Neuron (in vitro differentiated cells): ENCODE results near the gene GNB1L.

Experiments
- H2AFZ ChIP-seq: one replicate; pipeline ENCODE4 v1.6.1; 2013; ENCODE audit warnings: low read depth, mild to moderate bottlenecking, inconsistent platforms, low read length, moderate library complexity
- H3K27me3 ChIP-seq: one replicate; pipeline ENCODE4 v1.6.1; 2013; ENCODE audit warnings: low read length; ENCODE audit not compliant: insufficient read depth
- H3K36me3 ChIP-seq: one replicate; pipeline ENCODE4 v1.6.1; 2013; ENCODE audit warnings: low read length; ENCODE audit not compliant: insufficient read depth
- H3K4me1 ChIP-seq: one replicate; pipeline ENCODE4 v1.6.1; 2013; ENCODE audit warnings: low read length; ENCODE audit not compliant: insufficient read depth
- H3K4me3 ChIP-seq: 2 replicates; pipeline ENCODE4 v1.5.1; 2013; ENCODE audit warnings: mild to moderate bottlenecking, low read length, moderate library complexity
- H3K9me3 ChIP-seq: one replicate; pipeline ENCODE4 v1.6.1; 2013; ENCODE audit warnings: low read length

Gene GNB1L

DNA sequence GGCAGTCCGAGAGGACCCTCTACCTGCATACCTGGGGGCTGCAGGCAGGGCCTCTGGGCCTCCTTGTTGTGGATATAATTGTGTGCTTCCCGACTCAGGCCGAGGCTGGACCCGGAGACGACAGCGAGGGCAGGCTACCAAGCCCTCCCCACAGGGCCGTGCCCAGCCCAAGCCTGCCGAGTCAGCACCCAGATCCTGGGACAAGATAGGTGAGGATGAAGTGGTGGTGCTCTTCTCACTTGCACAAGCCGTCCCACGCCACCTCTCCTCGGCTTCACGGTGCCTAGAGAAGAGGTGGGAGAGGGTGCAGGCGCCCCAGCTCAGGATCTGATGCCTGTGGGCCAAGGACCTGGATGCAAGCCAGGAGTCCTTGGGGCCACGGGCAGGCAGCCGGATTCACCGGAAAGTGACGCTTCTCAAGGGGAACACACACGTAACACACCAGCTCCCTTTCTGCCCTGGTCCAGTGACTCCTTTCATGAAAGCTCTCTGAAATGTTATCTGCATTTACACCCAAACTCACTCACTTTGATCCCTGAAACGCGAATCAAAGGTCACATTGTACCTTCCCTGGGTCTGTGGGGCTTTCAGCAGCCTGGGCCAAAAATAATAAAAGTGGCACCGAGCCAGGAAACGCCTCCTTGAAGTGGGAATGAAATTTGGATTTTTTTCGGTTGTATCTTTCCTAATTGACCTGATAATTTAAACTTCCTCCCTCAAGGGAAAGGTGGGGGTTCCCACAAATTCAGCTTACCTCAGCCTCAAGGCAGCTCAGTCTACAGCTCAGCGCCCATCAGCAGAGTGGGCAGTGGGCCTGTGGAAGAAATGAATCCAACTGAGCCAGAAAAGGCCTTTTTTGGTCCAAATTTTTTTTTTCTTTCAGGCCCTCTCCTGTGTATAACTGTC lies 1.1 kb upstream of the GNB1L start:
- H3K4me3 ChIP-seq = peak overlapping the region; percentile 90
- H3K27me3 ChIP-seq = no peaks in the 10 kb centered on the region
- H3K9me3 ChIP-seq = no peaks in the 10 kb centered on the region
- peaks cover 16% of the 10 kb centered on the region for H3K36me3 ChIP-seq
- H3K4me1 ChIP-seq = peaks cover 27% of the 10 kb centered on the region
- H2AFZ ChIP-seq = peak overlapping the region; percentile 81

GRCh38 chr22:19853879-19854777 lies 546 bp downstream of the GNB1L start:
- H3K4me3 ChIP-seq = peak overlapping the region; percentile 90
- peaks cover 28% of the 10 kb centered on the region for H3K36me3 ChIP-seq
- no peaks in the 10 kb centered on the region for H3K9me3 ChIP-seq
- H3K4me1 ChIP-seq = peaks cover 27% of the 10 kb centered on the region
- H3K27me3 ChIP-seq = no peaks in the 10 kb centered on the region
- peak overlapping the region; percentile 53 for H2AFZ ChIP-seq

DNA sequence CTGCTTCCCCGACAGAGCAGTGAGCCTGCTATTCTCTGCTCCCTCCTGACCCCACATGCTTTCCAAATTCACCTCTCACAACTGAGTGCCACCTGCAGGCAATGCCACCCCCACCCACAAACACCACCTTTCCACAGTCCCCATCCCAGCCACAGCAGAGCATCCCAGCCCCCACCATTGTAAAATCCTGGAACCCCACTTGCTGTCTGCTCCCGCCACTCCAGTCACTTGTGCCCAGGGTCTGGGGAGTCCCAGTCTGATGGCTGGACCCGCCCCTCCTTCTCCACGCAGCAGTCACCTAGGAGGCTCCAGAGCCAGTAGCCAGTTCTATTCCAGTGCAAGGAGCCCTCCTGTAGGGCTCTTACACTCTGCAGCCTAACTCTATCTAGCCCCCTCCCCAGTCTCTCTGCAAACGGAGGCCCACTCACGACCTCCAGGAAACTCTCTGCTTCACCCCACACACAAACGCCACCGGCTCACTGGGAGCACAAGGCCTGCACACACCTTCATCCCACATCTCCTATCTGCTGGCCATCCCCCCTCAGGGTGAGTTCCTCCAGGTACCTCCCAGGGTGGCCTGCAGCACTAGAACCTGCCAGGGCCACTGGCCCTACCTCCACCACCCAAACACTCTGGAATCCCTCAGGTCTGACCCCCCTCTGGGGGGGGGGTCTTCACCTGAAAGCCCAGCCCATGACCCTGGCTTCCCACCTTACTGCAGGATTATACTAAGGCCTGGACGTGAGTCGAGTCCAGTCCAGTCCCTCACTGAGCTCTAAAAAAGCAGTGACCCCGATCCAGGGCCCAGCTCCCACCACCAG lies 1.4 kb downstream of the GNB1L start:
- H2AFZ ChIP-seq = no peak overlapping the region
- H3K27me3 ChIP-seq = no peaks in the 10 kb centered on the region
- peak overlapping the region; percentile 90 for H3K4me3 ChIP-seq
- H3K36me3 ChIP-seq = peaks cover 28% of the 10 kb centered on the region
- H3K4me1 ChIP-seq = peaks cover 27% of the 10 kb centered on the region
- H3K9me3 ChIP-seq = peaks cover 2% of the 10 kb centered on the region

DNA sequence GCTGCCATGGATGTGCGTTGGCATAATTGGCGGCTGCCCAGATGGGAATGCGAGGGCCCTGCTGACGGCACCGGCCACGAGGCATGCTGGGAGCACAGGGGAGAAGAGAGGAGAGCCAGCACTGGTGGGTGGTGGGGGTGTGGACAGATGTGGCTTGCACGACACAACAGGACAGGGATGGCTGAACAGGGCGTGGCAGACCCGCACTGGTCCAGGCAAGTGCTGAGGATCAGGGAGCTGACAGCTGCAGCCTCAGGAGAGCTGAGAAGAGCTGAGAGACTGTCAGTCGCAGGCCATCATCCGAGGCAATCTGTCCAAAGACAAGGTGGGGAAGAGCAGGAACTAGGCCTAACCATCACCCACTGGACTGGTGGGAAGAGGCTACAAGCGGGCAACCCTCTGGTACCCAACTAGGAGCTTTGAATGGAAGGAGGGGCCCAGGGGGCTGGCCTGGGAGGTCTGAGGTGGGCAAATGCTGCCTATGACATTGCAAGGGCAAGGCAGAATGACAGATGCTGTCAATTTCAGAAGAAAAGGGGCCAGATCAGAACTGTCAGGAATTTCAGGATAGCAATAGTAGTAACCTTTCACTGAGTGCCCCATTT lies 2.4 kb downstream of the GNB1L start:
- Histone ChIP-seq H3K9me3 (peaks cover 4% of the 10 kb centered on the region), H3K27me3 (no peaks in the 10 kb centered on the region), H3K36me3 (peaks cover 28% of the 10 kb centered on the region), H2AFZ (no peak overlapping the region), H3K4me3 (peak overlapping the region; percentile 90), H3K4me1 (peaks cover 27% of the 10 kb centered on the region)

GRCh38 chr22:19851291-19852176 lies 3.1 kb downstream of the GNB1L start:
- H3K36me3 ChIP-seq = peaks cover 28% of the 10 kb centered on the region
- peaks cover 27% of the 10 kb centered on the region for H3K4me1 ChIP-seq
- peaks cover 4% of the 10 kb centered on the region for H3K9me3 ChIP-seq
- no peak overlapping the region for H2AFZ ChIP-seq
- no peaks in the 10 kb centered on the region for H3K27me3 ChIP-seq
- no peak overlapping the region for H3K4me3 ChIP-seq

GRCh38 chr22:19850763-19851109 lies 3.9 kb downstream of the GNB1L start:
- Histone ChIP-seq H3K36me3 (peaks cover 28% of the 10 kb centered on the region), H2AFZ (no peak overlapping the region)

GRCh38 chr22:19849835-19850762 lies 4.6 kb downstream of the GNB1L start:
- Histone ChIP-seq H3K9me3 (peaks cover 4% of the 10 kb centered on the region), H3K4me3 (no peak overlapping the region), H2AFZ (no peak overlapping the region), H3K36me3 (peaks cover 28% of the 10 kb centered on the region), H3K4me1 (peaks cover 15% of the 10 kb centered on the region), H3K27me3 (no peaks in the 10 kb centered on the region)

More at GRCh38 chr22:19850763-19851109, 3.9 kb downstream of the GNB1L start:
- Histone ChIP-seq H3K4me1 (peaks cover 21% of the 10 kb centered on the region), H3K4me3 (no peak overlapping the region), H3K9me3 (peaks cover 4% of the 10 kb centered on the region), H3K27me3 (no peaks in the 10 kb centered on the region)

DNA sequence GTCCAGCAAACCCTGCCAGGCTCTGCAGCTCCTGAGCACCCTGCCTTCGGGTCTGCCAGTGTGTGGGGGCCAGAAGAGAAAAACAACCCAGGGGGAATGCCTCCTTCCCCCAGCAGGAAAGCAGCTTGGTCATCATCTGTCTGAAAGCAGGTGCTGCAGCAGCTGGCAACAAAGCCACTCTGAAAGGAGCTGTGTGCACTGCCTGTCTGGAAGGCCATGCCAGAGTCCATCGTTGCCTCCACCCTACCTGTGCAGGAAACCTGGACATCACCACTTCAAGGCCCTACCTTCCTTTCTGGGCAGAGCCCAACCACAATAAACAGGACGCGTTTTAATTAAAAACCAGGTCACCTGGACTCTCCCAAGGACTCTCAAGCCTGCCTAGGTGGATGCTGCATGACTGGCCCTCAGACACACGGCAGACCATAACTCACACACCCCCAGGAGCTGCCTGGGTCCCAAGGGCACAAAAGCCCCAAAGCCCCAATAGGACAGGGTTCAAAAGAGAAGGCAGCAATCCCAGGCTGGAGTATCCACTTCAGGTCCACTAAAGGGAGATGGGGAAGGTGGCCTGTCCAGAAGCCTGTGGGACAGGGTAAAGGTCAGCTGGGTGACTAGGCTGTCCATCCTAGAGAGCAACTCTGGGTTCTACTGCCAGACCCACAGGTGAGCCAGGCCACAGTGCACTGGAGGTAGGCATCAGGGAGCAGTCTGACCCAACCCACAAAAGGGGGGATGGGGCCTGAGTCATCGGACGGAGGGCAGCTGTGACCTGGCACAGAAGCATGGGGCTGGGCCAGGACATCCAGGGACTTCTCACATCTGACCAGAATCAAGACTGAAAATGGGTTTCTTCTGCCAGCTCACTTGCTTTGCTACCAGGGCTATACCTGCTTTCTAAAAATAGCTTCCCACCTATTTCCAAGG lies 6.1 kb downstream of the GNB1L start:
- Histone ChIP-seq H3K27me3 (no peaks in the 10 kb centered on the region), H2AFZ (no peak overlapping the region), H3K4me3 (no peak overlapping the region), H3K4me1 (peaks cover 11% of the 10 kb centered on the region), H3K36me3 (peaks cover 28% of the 10 kb centered on the region), H3K9me3 (peaks cover 4% of the 10 kb centered on the region)

GRCh38 chr22:19847345-19847632 lies 7.4 kb downstream of the GNB1L start:
- Histone ChIP-seq H2AFZ (no peak overlapping the region), H3K4me3 (no peak overlapping the region), H3K27me3 (no peaks in the 10 kb centered on the region), H3K9me3 (peaks cover 4% of the 10 kb centered on the region), H3K4me1 (no peaks in the 10 kb centered on the region), H3K36me3 (peaks cover 25% of the 10 kb centered on the region)

- peaks cover 4% of the 10 kb centered on the region for H3K9me3 ChIP-seq
- H3K27me3 ChIP-seq = no peaks in the 10 kb centered on the region
- peaks cover 22% of the 10 kb centered on the region for H3K36me3 ChIP-seq
- H2AFZ ChIP-seq = no peak overlapping the region
- no peak overlapping the region for H3K4me3 ChIP-seq
- H3K4me1 ChIP-seq = no peaks in the 10 kb centered on the region
These were observed 7.9 kb downstream of the GNB1L start for GRCh38 chr22:19846620-19847344.
